Activated CD4-positive, CD25-positive, alpha-beta regulatory T cell (primary cell): ENCODE data around the gene INTS2.
"Not testable (repeated sequence)": the region's sequence is repeated elsewhere in the genome, so short reads cannot be mapped to it uniquely, and the experiment has no call there.

Experiments
- DNase-seq, 4 experiments: peaks; one replicate each; lab custom pipeline; 2025; lab: John Stamatoyannopoulos, UW

The INTS2 gene

DNA sequence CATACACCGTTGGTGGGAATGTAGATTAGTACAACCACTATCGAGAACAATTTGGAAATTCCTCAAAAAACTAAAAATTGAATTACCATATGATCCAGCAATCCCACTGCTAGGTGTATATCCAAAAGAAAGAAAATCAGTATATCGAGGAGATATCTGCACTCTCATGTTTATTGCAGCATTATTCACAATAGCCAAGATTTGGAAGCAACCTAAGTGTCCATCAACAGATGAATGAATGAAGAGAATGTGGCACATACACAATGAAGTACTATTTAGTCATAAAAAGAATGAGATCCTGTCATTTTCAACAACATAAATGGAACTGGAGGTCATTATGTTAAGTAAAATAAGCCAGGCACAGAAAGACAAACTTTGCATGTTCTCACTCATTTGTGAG lies 108.5 kb downstream of the INTS2 start:
- DNase-seq: not testable (repeated sequence)

DNA sequence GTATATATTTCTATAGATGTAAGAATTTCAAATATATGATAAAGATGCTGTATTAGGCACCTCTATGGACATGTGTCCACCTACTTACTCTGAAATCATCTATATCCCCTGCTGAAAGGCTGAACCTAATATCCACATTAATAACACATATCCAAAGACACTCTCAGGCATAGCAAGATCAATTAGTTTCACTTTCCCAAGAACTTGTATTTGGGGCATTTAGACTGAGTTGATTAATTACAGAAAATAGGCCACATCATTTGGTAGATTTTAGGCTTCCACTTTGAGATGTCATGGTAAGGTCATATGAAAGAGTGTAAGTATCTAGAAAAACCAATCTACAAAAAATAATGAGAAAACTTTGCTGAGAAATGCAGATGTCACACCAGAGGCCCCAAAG lies 109.6 kb downstream of the INTS2 start:
- no peak for DNase-seq

DNA sequence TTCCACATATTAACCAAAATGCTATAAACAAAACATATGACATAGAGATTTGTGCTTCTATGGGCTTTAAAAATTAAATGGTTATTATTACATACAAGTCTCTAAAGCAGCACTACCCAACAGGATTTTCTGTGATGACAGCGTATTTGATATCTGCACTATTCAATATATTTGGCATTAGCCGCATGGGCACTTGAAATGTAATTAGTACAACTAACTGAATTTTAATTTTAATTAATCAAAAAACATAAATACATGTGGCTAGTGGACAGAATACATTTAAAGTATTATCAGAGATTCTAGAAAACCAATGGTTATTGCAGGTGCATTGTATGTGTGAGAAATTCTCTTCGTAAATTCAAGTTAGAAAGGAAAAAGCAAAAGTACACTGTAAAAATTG lies 110.3 kb downstream of the INTS2 start:
- no peak for DNase-seq

DNA sequence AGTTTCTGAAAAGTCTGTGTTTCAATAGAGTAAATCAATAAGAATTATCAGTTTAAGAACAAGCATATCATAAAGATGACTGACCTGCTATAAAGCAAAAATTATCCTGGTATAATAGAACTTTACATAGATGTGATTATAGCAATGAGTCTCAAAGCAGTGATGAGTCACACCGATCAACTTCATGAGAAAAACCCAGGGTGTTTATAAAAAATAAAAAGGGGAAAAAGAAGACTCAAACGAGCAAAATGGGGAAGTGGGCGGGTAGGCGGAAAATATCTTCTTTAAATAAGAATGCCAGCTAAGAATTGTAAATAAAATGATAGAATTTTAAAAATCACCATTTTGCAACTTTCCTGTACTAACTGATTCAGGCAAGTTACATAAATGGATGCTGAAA lies 111.2 kb downstream of the INTS2 start:
- DNase-seq: no peak

DNA sequence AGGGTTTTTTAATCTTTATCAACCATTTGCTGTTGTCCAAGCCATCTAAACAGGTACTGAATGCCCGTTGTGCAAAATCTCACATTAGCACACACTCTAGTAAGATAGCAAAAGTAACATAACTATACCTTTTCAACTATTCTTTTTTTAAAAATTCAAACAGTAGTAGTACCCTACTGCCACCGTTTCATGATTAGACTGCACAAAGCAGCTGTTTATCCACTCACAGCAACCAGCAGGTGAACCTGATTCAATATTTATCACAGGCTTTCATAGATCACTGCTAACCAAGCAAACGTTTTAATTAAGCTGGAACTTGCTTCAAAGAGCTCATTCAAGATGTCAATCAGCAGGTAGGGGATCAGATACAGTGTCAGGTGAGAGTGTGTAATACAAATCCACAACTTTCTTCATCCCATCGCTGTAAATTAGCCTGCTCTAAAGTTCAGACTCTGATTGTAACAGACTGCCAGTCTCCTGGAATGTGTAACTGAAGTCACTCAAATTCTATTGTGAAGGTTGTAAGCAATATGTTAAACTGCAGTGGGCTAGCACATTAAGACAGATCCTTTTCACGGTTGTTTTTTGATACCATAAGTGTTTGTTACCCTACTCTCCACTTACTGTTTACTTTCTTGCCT lies 111.8 kb downstream of the INTS2 start:
- DNase-seq: no peak
